Measurements from ENCODE around the gene SMIM41. TPM values are rescaled to one million over a fixed set of nuclear protein-coding genes. Genes with fewer than 3 reads are reported as not detected.

The SMIM41 gene
- total RNA-seq, 1 donor from 2014 or later: not detected

DNA sequence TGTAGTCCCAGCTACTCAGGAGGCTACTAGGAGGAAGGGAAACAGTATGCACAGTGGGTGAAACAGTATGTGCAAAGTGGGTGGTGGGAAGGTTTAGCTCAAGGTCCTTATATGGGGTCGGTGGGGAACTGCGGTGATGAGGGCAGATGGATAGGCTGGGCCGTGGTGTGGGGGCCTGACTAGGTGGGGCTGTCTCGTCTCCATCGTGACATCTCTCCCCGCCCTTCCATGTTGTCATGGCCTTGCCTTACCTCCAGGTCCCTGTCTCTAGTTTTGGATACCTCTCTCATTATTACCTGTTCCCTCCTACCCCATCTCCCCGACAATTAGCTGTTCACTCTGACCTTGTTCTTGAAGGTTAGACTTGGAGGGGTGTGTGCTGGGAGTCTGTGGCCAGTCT lies 32.6 kb upstream of the SMIM41 start:
- H3K36me3 Mint-ChIP-seq (ENCODE audit: low read depth): no peaks in the 10 kb centered on the region
- H3K27me3 Mint-ChIP-seq (ENCODE audit: low read depth): peaks cover 3% of the 10 kb centered on the region
- peaks cover 39% of the 10 kb centered on the region for H3K4me1 Mint-ChIP-seq
- TF ChIP-seq, protein P1, sequence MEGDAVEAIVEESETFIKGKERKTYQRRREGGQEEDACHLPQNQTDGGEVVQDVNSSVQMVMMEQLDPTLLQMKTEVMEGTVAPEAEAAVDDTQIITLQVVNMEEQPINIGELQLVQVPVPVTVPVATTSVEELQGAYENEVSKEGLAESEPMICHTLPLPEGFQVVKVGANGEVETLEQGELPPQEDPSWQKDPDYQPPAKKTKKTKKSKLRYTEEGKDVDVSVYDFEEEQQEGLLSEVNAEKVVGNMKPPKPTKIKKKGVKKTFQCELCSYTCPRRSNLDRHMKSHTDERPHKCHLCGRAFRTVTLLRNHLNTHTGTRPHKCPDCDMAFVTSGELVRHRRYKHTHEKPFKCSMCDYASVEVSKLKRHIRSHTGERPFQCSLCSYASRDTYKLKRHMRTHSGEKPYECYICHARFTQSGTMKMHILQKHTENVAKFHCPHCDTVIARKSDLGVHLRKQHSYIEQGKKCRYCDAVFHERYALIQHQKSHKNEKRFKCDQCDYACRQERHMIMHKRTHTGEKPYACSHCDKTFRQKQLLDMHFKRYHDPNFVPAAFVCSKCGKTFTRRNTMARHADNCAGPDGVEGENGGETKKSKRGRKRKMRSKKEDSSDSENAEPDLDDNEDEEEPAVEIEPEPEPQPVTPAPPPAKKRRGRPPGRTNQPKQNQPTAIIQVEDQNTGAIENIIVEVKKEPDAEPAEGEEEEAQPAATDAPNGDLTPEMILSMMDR (conservative IDR thresholded peaks at IDR 0.05): no peak
- no peaks in the 10 kb centered on the region for H3K9me3 Mint-ChIP-seq
- peak overlapping the region; percentile 72 for H3K4me3 Mint-ChIP-seq
- DNase-seq (ENCODE audit: low read depth, low spot score): no peak
- peak overlapping the region; percentile 27 for H3K27ac Mint-ChIP-seq (ENCODE audit: unreplicated experiment)

DNA sequence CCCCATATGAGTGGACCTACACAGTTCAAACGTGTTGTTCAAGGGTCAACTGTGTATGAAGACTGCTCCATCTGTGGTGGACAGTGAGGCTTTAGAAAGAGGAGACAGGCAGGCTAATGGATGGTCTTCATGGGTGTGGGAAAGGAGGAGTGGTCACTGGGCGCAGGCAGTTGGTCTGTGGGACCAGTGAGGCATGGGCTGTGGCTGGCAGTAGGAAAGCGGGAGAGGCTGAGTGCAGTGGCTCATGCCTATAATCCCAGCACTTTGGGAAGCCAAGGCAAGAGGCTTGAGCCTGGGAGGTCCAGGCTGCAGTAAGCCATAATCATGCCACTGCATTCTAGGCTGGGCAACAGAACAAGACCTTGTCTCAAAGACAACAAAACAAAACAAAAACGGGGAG lies 30.2 kb upstream of the SMIM41 start:
- DNase-seq (ENCODE audit: low read depth, low spot score): no peak
- Mint-ChIP-seq H3K27me3 (ENCODE audit: low read depth) (peaks cover 3% of the 10 kb centered on the region), H3K9me3 (no peaks in the 10 kb centered on the region), H3K4me1 (peaks cover 48% of the 10 kb centered on the region), H3K36me3 (ENCODE audit: low read depth) (no peaks in the 10 kb centered on the region), H3K4me3 (peak overlapping the region; percentile 97), H3K27ac (ENCODE audit: unreplicated experiment) (peak overlapping the region; percentile 54)
- TF ChIP-seq, protein P1 (conservative IDR thresholded peaks at IDR 0.05): no peak

DNA sequence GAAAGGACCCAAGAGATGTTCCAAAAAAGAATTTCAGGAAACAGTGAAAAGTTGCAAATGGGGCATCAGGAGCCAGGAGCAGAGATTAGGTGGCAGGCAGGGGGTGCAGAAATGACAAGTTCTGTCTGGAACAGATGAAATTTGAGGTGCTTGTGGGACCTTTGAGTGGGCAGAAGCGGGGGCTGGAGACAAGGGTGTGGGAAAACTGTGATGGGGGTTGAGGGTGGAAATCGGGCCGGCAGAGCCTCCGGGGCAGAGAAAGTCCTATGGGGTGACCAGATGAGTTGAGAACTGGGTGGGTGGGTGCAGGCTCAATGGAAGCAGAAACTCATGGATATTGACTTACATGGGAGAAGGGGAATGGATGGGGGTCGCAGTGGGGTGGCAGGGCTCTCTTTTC lies 29.8 kb upstream of the SMIM41 start:
- Mint-ChIP-seq H3K27me3 (ENCODE audit: low read depth) (peaks cover 3% of the 10 kb centered on the region), H3K9me3 (no peaks in the 10 kb centered on the region), H3K4me3 (peak overlapping the region; percentile 97), H3K36me3 (ENCODE audit: low read depth) (no peaks in the 10 kb centered on the region), H3K27ac (ENCODE audit: unreplicated experiment) (peak overlapping the region; percentile 54), H3K4me1 (peaks cover 48% of the 10 kb centered on the region)
- DNase-seq (ENCODE audit: low read depth, low spot score): no peak
- TF ChIP-seq, protein P1 (conservative IDR thresholded peaks at IDR 0.05): no peak

DNA sequence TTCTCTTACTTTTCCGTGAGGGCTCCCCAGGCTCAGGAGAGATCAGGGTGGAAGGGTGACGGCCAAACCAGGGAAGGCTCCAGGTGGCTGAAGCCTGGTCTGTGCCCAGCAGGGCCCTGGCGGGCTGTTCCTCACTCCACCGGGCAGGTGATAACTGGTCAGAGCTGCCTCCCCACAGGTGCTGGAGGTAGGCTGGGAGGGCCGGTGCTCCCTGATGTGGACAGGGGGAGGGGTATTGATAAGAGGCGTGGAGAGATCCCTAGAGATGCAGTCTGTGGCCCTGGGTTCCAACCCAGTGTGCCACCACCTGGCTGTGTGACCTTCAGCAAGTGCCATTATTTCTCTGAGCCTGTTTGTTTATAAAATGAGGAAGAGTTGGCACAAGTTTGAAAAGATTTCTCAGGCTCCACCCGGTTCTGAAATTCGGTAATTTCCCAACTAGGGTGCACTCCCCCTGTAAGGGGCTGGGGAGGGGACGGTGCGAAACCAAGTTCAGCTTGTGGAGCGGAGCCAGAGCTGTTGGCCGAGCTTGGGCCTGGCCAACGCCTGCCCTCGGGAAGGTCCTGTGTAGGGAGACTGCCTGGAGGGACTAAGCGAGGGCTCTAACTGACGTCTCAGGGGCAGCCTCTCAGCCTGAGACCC lies 29.3 kb upstream of the SMIM41 start:
- DNase-seq (ENCODE audit: low read depth, low spot score): peak; percentile 35
- peaks cover 48% of the 10 kb centered on the region for H3K4me1 Mint-ChIP-seq
- peak overlapping the region; percentile 97 for H3K4me3 Mint-ChIP-seq
- H3K9me3 Mint-ChIP-seq: no peaks in the 10 kb centered on the region
- H3K27ac Mint-ChIP-seq (ENCODE audit: unreplicated experiment): peak overlapping the region; percentile 94
- TF ChIP-seq, protein P1 (conservative IDR thresholded peaks at IDR 0.05): no peak
- H3K36me3 Mint-ChIP-seq (ENCODE audit: low read depth): no peaks in the 10 kb centered on the region
- peaks cover 3% of the 10 kb centered on the region for H3K27me3 Mint-ChIP-seq (ENCODE audit: low read depth)

DNA sequence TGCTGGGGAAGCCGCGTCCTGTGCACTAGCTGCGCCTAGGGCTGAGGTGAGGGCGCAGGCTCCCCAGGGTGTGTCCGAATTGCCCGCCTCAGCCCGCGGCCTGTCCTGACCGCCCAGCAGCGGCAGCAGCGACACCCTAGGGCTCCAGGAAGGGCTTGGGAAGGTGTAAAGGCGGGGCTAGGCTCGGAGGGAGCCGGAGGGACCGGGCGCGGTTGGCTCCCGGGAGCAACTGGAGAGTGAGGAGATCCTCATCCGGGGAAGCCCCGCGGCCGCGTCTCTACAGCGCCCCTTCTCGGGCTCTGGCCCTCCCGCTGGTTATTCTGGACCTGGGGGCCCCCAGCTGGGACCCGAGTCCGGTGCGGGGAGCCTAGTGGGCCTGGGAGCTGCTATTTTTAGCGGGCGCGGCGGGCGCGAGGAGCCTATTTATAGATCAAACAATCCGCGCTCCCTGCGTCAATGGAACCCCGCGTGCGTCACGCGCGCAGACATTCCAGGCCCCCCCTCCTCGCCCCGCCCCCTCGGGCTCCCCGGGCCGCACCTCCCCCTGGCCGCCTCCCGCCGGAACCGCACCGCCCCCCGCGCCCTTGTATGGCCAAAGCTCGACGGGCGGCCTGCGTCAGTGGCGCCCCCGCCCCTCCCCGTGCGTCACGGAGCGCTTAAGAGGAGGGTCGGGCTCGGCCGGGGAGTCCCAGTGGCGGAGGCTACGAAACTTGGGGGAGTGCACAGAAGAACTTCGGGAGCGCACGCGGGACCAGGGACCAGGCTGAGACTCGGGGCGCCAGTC lies 28.6 kb upstream of the SMIM41 start, which contains the start of gene NR4A1:
Gene NR4A1, plus strand, starts transcription at position 685 of the 784 bp plus-strand sequence. CDS start 2,887 bp downstream, outside the sequence.
- peak; percentile 90 for DNase-seq (ENCODE audit: low read depth, low spot score)
- Mint-ChIP-seq H3K4me3 (peak within 1 kb of the TSS; percentile 97), H3K4me1 (peaks cover 46% of the 10 kb centered on the region), H3K27me3 (ENCODE audit: low read depth) (peaks cover 3% of the 10 kb centered on the region), H3K27ac (ENCODE audit: unreplicated experiment) (peak within 1 kb of the TSS; percentile 94), H3K36me3 (ENCODE audit: low read depth) (no peaks in the 10 kb centered on the region), H3K9me3 (no peaks in the 10 kb centered on the region)
- TF ChIP-seq, protein P1 (conservative IDR thresholded peaks at IDR 0.05): no peak
